GM18519 (cell line): ENCODE measurements around the gene FAM78B.
A peak's percentile ranks its signal among the peaks of the same experiment; 100 is the strongest.

Experiments used
- ATAC-seq: cut with Tn5 transposase; IDR thresholded peaks from one replicate; pipeline ENCODE4 v1.9.1; 2021; ENCODE audit warnings: mild to moderate bottlenecking, moderate library complexity; ENCODE audit not compliant: unreplicated experiment, low FRiP score

Gene FAM78B

GRCh38 chr1:166166698-166167571 lies at the start of gene FAM78B:
Gene FAM78B, minus strand, starts transcription at chr1:166167001. Its CDS starts 753 bp downstream, at chr1:166166248.
- peak; percentile 31 for ATAC-seq

- ATAC-seq, result no peak
Observed at GRCh38 chr1:166202546-166202945, 35.7 kb upstream of the FAM78B start.

GRCh38 chr1:166200743-166201142 lies 33.9 kb upstream of the FAM78B start:
- no peak for ATAC-seq

- ATAC-seq, result no peak
Observed at GRCh38 chr1:166197597-166197996, 30.8 kb upstream of the FAM78B start.

- ATAC-seq, result no peak
Observed at GRCh38 chr1:166197141-166197540, 30.3 kb upstream of the FAM78B start.

GRCh38 chr1:166193057-166193698 lies 26.4 kb upstream of the FAM78B start:
- ATAC-seq, result no peak

- ATAC-seq, result no peak
Observed at GRCh38 chr1:166190400-166190799, 23.6 kb upstream of the FAM78B start.

- no peak for ATAC-seq
Observed at GRCh38 chr1:166189126-166189525, 22.3 kb upstream of the FAM78B start.

GRCh38 chr1:166185526-166185925 lies 18.7 kb upstream of the FAM78B start:
- ATAC-seq, result no peak

- ATAC-seq, result no peak
Observed at GRCh38 chr1:166184897-166185296, 18.1 kb upstream of the FAM78B start.

GRCh38 chr1:166184012-166184411 lies 17.2 kb upstream of the FAM78B start:
- ATAC-seq, result no peak

- peak; percentile 42 for ATAC-seq
Observed at GRCh38 chr1:166182281-166182680, 15.5 kb upstream of the FAM78B start.

- ATAC-seq, result no peak
Observed at GRCh38 chr1:166176416-166176815, 9.6 kb upstream of the FAM78B start.

- ATAC-seq, result no peak
Observed at GRCh38 chr1:166175032-166175431, 8.2 kb upstream of the FAM78B start.

- no peak for ATAC-seq
Observed at GRCh38 chr1:166174108-166174507, 7.3 kb upstream of the FAM78B start.

- no peak for ATAC-seq
Observed at GRCh38 chr1:166172106-166172505, 5.3 kb upstream of the FAM78B start.

GRCh38 chr1:166170726-166171125 lies 3.9 kb upstream of the FAM78B start:
- ATAC-seq, result no peak

- peak; percentile 59 for ATAC-seq
Observed at GRCh38 chr1:166170075-166170474, 3.3 kb upstream of the FAM78B start.

GRCh38 chr1:166169182-166169581 lies 2.4 kb upstream of the FAM78B start:
- ATAC-seq, result no peak

GRCh38 chr1:166167572-166167925 lies 748 bp upstream of the FAM78B start:
- no peak for ATAC-seq

- no peak for ATAC-seq
Observed at GRCh38 chr1:166166329-166166697, 488 bp downstream of the FAM78B start.
